GM18526 (cell line): Measurements from ENCODE around the gene DNM2.

Experiments
- POLR2A ChIP-seq: IDR thresholded peaks from 3 replicates; pipeline ENCODE4 v1.6.1; 2011; ENCODE audit not compliant: insufficient read length; ENCODE audit errors: extremely low read depth

Gene DNM2

GRCh38 chr19:10686661-10687517 lies 31.0 kb upstream of the DNM2 start:
- TF ChIP-seq POLR2A, result no peak

GRCh38 chr19:10687518-10688288 lies 30.2 kb upstream of the DNM2 start:
- no peak for TF ChIP-seq POLR2A

GRCh38 chr19:10688545-10689280 lies 29.2 kb upstream of the DNM2 start:
- no peak for TF ChIP-seq POLR2A

- TF ChIP-seq POLR2A, result no peak
These were observed 27.5 kb upstream of the DNM2 start for GRCh38 chr19:10690341-10690781.

- TF ChIP-seq POLR2A, result peak; percentile 15
These were observed 26.5 kb upstream of the DNM2 start for GRCh38 chr19:10691178-10691881.

GRCh38 chr19:10691883-10692282 lies 26.0 kb upstream of the DNM2 start:
- TF ChIP-seq POLR2A, result no peak

GRCh38 chr19:10692673-10693264 lies 25.1 kb upstream of the DNM2 start:
- TF ChIP-seq POLR2A, result no peak

GRCh38 chr19:10694706-10695307 lies 23.1 kb upstream of the DNM2 start:
- no peak for TF ChIP-seq POLR2A

- no peak for TF ChIP-seq POLR2A
These were observed 22.2 kb upstream of the DNM2 start for GRCh38 chr19:10695401-10696398.

GRCh38 chr19:10699650-10700335 lies 18.1 kb upstream of the DNM2 start:
- TF ChIP-seq POLR2A, result no peak

- TF ChIP-seq POLR2A, result no peak
These were observed 15.8 kb upstream of the DNM2 start for GRCh38 chr19:10701955-10702525.

GRCh38 chr19:10706990-10707389 lies 10.9 kb upstream of the DNM2 start:
- TF ChIP-seq POLR2A, result no peak
